Measurements from ENCODE around the gene EFHB.
"Not testable (repeated sequence)": the region's sequence is repeated elsewhere in the genome, so short reads cannot be mapped to it uniquely, and the experiment has no call there.

EFHB gene

GRCh38 chr3:19920401-19921080 lies 13.5 kb downstream of the EFHB start:
- no peak overlapping the region for H3K9ac ChIP-seq (ENCODE audit: low read length)
- no peaks in the 10 kb centered on the region for H3K36me3 ChIP-seq (ENCODE audit: control insufficient read depth, low read depth, low read length)
- no peak overlapping the region for H3K4me3 ChIP-seq (ENCODE audit: low read length)
- no peaks in the 10 kb centered on the region for H3K9me3 ChIP-seq (ENCODE audit: control insufficient read depth, low read depth, low read length)
- no peak overlapping the region for H3K27ac ChIP-seq (ENCODE audit: low read length)
- H3K27me3 ChIP-seq (ENCODE audit: control insufficient read depth, insufficient read depth, low read length): no peaks in the 10 kb centered on the region
- no peaks in the 10 kb centered on the region for H3K4me1 ChIP-seq (ENCODE audit: control insufficient read depth, low read depth, low read length)

- no peaks in the 10 kb centered on the region for H3K4me1 ChIP-seq (ENCODE audit: control insufficient read depth, low read depth, low read length)
- no peaks in the 10 kb centered on the region for H3K9me3 ChIP-seq (ENCODE audit: control insufficient read depth, low read depth, low read length)
- H3K27ac ChIP-seq (ENCODE audit: low read length): no peak overlapping the region
- H3K4me3 ChIP-seq (ENCODE audit: low read length): no peak overlapping the region
- no peaks in the 10 kb centered on the region for H3K36me3 ChIP-seq (ENCODE audit: control insufficient read depth, low read depth, low read length)
- H3K27me3 ChIP-seq (ENCODE audit: control insufficient read depth, insufficient read depth, low read length): no peaks in the 10 kb centered on the region
- no peak overlapping the region for H3K9ac ChIP-seq (ENCODE audit: low read length)
Observed at GRCh38 chr3:19917167-19917566, 16.9 kb downstream of the EFHB start.

- H3K27ac ChIP-seq (ENCODE audit: low read length): no peak overlapping the region
- no peaks in the 10 kb centered on the region for H3K27me3 ChIP-seq (ENCODE audit: control insufficient read depth, insufficient read depth, low read length)
- no peaks in the 10 kb centered on the region for H3K36me3 ChIP-seq (ENCODE audit: control insufficient read depth, low read depth, low read length)
- H3K9ac ChIP-seq (ENCODE audit: low read length): no peak overlapping the region
- H3K4me3 ChIP-seq (ENCODE audit: low read length): no peak overlapping the region
- H3K9me3 ChIP-seq (ENCODE audit: control insufficient read depth, low read depth, low read length): no peaks in the 10 kb centered on the region
- no peaks in the 10 kb centered on the region for H3K4me1 ChIP-seq (ENCODE audit: control insufficient read depth, low read depth, low read length)
Observed at GRCh38 chr3:19911452-19911851, 22.6 kb downstream of the EFHB start.

- H3K4me3 ChIP-seq (ENCODE audit: low read length): no peak overlapping the region
- no peaks in the 10 kb centered on the region for H3K36me3 ChIP-seq (ENCODE audit: control insufficient read depth, low read depth, low read length)
- no peaks in the 10 kb centered on the region for H3K4me1 ChIP-seq (ENCODE audit: control insufficient read depth, low read depth, low read length)
- H3K9ac ChIP-seq (ENCODE audit: low read length): no peak overlapping the region
- H3K9me3 ChIP-seq (ENCODE audit: control insufficient read depth, low read depth, low read length): no peaks in the 10 kb centered on the region
- no peaks in the 10 kb centered on the region for H3K27me3 ChIP-seq (ENCODE audit: control insufficient read depth, insufficient read depth, low read length)
- no peak overlapping the region for H3K27ac ChIP-seq (ENCODE audit: low read length)
Observed at GRCh38 chr3:19907523-19907922, 26.5 kb downstream of the EFHB start.

GRCh38 chr3:19903649-19904048 lies 30.4 kb downstream of the EFHB start:
- Histone ChIP-seq H3K9ac (ENCODE audit: low read length) (no peak overlapping the region), H3K36me3 (ENCODE audit: control insufficient read depth, low read depth, low read length) (no peaks in the 10 kb centered on the region)

GRCh38 chr3:19901918-19902317 lies 32.1 kb downstream of the EFHB start:
- Histone ChIP-seq H3K9me3 (ENCODE audit: control insufficient read depth, low read depth, low read length) (no peaks in the 10 kb centered on the region), H3K27me3 (ENCODE audit: control insufficient read depth, insufficient read depth, low read length) (no peaks in the 10 kb centered on the region), H3K4me3 (ENCODE audit: low read length) (no peak overlapping the region), H3K27ac (ENCODE audit: low read length) (no peak overlapping the region), H3K4me1 (ENCODE audit: control insufficient read depth, low read depth, low read length) (no peaks in the 10 kb centered on the region), H3K9ac (ENCODE audit: low read length) (no peak overlapping the region), H3K36me3 (ENCODE audit: control insufficient read depth, low read depth, low read length) (no peaks in the 10 kb centered on the region)

More at GRCh38 chr3:19903649-19904048, 30.4 kb downstream of the EFHB start:
- H3K27me3 ChIP-seq (ENCODE audit: control insufficient read depth, insufficient read depth, low read length): no peaks in the 10 kb centered on the region
- no peaks in the 10 kb centered on the region for H3K9me3 ChIP-seq (ENCODE audit: control insufficient read depth, low read depth, low read length)
- no peak overlapping the region for H3K27ac ChIP-seq (ENCODE audit: low read length)
- no peaks in the 10 kb centered on the region for H3K4me1 ChIP-seq (ENCODE audit: control insufficient read depth, low read depth, low read length)
- H3K4me3 ChIP-seq (ENCODE audit: low read length): no peak overlapping the region

- H3K4me3 ChIP-seq (ENCODE audit: low read length): no peak overlapping the region
- H3K9ac ChIP-seq (ENCODE audit: low read length): no peak overlapping the region
- H3K36me3 ChIP-seq (ENCODE audit: control insufficient read depth, low read depth, low read length): no peaks in the 10 kb centered on the region
- H3K9me3 ChIP-seq (ENCODE audit: control insufficient read depth, low read depth, low read length): no peaks in the 10 kb centered on the region
- H3K4me1 ChIP-seq (ENCODE audit: control insufficient read depth, low read depth, low read length): no peaks in the 10 kb centered on the region
- no peak overlapping the region for H3K27ac ChIP-seq (ENCODE audit: low read length)
- no peaks in the 10 kb centered on the region for H3K27me3 ChIP-seq (ENCODE audit: control insufficient read depth, insufficient read depth, low read length)
Observed at GRCh38 chr3:19901337-19901736, 32.7 kb downstream of the EFHB start.

- not testable (repeated sequence) for H3K9me3 ChIP-seq (ENCODE audit: control insufficient read depth, low read depth, low read length); H3K4me3 ChIP-seq (ENCODE audit: low read length); H3K27ac ChIP-seq (ENCODE audit: low read length)
Observed at GRCh38 chr3:19899833-19900232, 34.2 kb downstream of the EFHB start.

GRCh38 chr3:19899264-19899663 lies 34.8 kb downstream of the EFHB start:
- Histone ChIP-seq H3K36me3 (ENCODE audit: control insufficient read depth, low read depth, low read length) (no peaks in the 10 kb centered on the region), H3K9me3 (ENCODE audit: control insufficient read depth, low read depth, low read length) (no peaks in the 10 kb centered on the region), H3K9ac (ENCODE audit: low read length) (no peak overlapping the region), H3K27ac (ENCODE audit: low read length) (no peak overlapping the region), H3K27me3 (ENCODE audit: control insufficient read depth, insufficient read depth, low read length) (no peaks in the 10 kb centered on the region), H3K4me1 (ENCODE audit: control insufficient read depth, low read depth, low read length) (no peaks in the 10 kb centered on the region), H3K4me3 (ENCODE audit: low read length) (no peak overlapping the region)

More at GRCh38 chr3:19899833-19900232, 34.2 kb downstream of the EFHB start:
- H3K4me1 ChIP-seq (ENCODE audit: control insufficient read depth, low read depth, low read length); H3K36me3 ChIP-seq (ENCODE audit: control insufficient read depth, low read depth, low read length); H3K27me3 ChIP-seq (ENCODE audit: control insufficient read depth, insufficient read depth, low read length); H3K9ac ChIP-seq (ENCODE audit: low read length): not testable (repeated sequence)

GRCh38 chr3:19898721-19899120 lies 35.3 kb downstream of the EFHB start:
- Histone ChIP-seq H3K36me3 (ENCODE audit: control insufficient read depth, low read depth, low read length) (no peaks in the 10 kb centered on the region), H3K27ac (ENCODE audit: low read length) (no peak overlapping the region), H3K4me3 (ENCODE audit: low read length) (no peak overlapping the region), H3K9me3 (ENCODE audit: control insufficient read depth, low read depth, low read length) (no peaks in the 10 kb centered on the region), H3K27me3 (ENCODE audit: control insufficient read depth, insufficient read depth, low read length) (no peaks in the 10 kb centered on the region), H3K4me1 (ENCODE audit: control insufficient read depth, low read depth, low read length) (no peaks in the 10 kb centered on the region), H3K9ac (ENCODE audit: low read length) (no peak overlapping the region)

GRCh38 chr3:19891740-19892139 lies 42.3 kb downstream of the EFHB start:
- no peak overlapping the region for H3K9ac ChIP-seq (ENCODE audit: low read length)
- no peaks in the 10 kb centered on the region for H3K27me3 ChIP-seq (ENCODE audit: control insufficient read depth, insufficient read depth, low read length)
- no peak overlapping the region for H3K4me3 ChIP-seq (ENCODE audit: low read length)
- H3K36me3 ChIP-seq (ENCODE audit: control insufficient read depth, low read depth, low read length): no peaks in the 10 kb centered on the region
- no peak overlapping the region for H3K27ac ChIP-seq (ENCODE audit: low read length)
- no peaks in the 10 kb centered on the region for H3K4me1 ChIP-seq (ENCODE audit: control insufficient read depth, low read depth, low read length)
- H3K9me3 ChIP-seq (ENCODE audit: control insufficient read depth, low read depth, low read length): no peaks in the 10 kb centered on the region

GRCh38 chr3:19888428-19889152 lies 45.4 kb downstream of the EFHB start:
- Histone ChIP-seq H3K4me3 (ENCODE audit: low read length) (no peak overlapping the region), H3K9me3 (ENCODE audit: control insufficient read depth, low read depth, low read length) (no peaks in the 10 kb centered on the region), H3K36me3 (ENCODE audit: control insufficient read depth, low read depth, low read length) (no peaks in the 10 kb centered on the region), H3K4me1 (ENCODE audit: control insufficient read depth, low read depth, low read length) (no peaks in the 10 kb centered on the region), H3K27ac (ENCODE audit: low read length) (no peak overlapping the region), H3K9ac (ENCODE audit: low read length) (no peak overlapping the region), H3K27me3 (ENCODE audit: control insufficient read depth, insufficient read depth, low read length) (no peaks in the 10 kb centered on the region)
